ENCODE data around the gene CEP57. TPM values are rescaled to one million over a fixed set of nuclear protein-coding genes. Genes with fewer than 3 reads are reported as not detected.

The CEP57 gene
- polyA plus RNA-seq, 2 of the 4 experiments (the other 2 are of a cell fraction): 19.9 to 47.3 TPM

DNA sequence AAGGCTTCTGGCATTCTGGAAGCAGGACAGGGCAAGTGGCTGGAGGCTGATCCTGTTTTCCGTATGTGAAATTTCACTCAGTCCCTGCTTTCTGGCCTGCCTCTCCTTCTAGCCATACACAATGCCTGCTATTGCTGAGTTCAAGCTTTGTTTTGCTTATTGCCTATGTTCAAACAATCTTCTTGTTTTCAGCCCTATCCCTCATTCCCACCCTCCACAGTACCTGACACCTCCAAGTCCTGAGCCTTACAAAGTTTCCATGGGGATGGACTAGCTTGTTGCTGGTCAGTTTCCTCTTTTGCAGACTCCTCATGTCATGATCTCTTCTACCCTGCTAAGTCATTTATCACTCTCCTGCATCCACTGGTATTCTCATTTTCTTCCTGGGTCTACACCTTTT, 38.8 kb upstream of the CEP57 start:
- Histone ChIP-seq H3K9me3 (no peaks in the 10 kb centered on the region), H3K4me3 (no peak overlapping the region), H3K4me2 (no peak overlapping the region), H3K4me1 (no peaks in the 10 kb centered on the region), H3K27ac (no peak overlapping the region)
- ChIA-PET POLR2A (no interaction called here), CTCF (no interaction called here)
- FAIRE-seq (no peak), ATAC-seq (no peak), DNase-seq (ENCODE audit: low read depth in 1 of 2, low spot score in 1 of 2) (no peak)
- no peak for TF ChIP-seq KDM1A (IDR thresholded peaks at IDR 0.05; ENCODE audit: low read depth)
- TF ChIP-seq, protein P1, sequence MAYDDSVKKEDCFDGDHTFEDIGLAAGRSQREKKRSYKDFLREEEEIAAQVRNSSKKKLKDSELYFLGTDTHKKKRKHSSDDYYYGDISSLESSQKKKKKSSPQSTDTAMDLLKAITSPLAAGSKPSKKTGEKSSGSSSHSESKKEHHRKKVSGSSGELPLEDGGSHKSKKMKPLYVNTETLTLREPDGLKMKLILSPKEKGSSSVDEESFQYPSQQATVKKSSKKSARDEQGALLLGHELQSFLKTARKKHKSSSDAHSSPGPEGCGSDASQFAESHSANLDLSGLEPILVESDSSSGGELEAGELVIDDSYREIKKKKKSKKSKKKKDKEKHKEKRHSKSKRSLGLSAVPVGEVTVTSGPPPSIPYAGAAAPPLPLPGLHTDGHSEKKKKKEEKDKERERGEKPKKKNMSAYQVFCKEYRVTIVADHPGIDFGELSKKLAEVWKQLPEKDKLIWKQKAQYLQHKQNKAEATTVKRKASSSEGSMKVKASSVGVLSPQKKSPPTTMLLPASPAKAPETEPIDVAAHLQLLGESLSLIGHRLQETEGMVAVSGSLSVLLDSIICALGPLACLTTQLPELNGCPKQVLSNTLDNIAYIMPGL (CRISPR knock-in tag; IDR thresholded peaks at IDR 0.05; ENCODE audit: borderline replicate concordance): no peak
- TF ChIP-seq GATA3 (IDR thresholded peaks at IDR 0.05; ENCODE audit: borderline replicate concordance): no peak
- no peak for TF ChIP-seq HES2 (IDR thresholded peaks at IDR 0.05)
- TF ChIP-seq BHLHE40 (IDR thresholded peaks at IDR 0.05; ENCODE audit: low read depth, low read length): no peak
- TF ChIP-seq REST (IDR thresholded peaks at IDR 0.05): no peak
- WGBS (ENCODE audit: missing lambda C conversion rate): 60% methylated on average over 1 of the region's 1 CpG

- DNase-seq (ENCODE audit: low read depth in 1 of 2, low spot score in 1 of 2) (no peak), FAIRE-seq (no peak), ATAC-seq (no peak)
- Histone ChIP-seq H3K4me2 (no peak overlapping the region), H3K27ac (no peak overlapping the region), H3K9me3 (no peaks in the 10 kb centered on the region), H3K4me3 (no peak overlapping the region), H3K4me1 (no peaks in the 10 kb centered on the region)
- TF ChIP-seq, protein P2, sequence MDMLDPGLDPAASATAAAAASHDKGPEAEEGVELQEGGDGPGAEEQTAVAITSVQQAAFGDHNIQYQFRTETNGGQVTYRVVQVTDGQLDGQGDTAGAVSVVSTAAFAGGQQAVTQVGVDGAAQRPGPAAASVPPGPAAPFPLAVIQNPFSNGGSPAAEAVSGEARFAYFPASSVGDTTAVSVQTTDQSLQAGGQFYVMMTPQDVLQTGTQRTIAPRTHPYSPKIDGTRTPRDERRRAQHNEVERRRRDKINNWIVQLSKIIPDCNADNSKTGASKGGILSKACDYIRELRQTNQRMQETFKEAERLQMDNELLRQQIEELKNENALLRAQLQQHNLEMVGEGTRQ (IDR thresholded peaks at IDR 0.05): no peak
- TF ChIP-seq CTCF (IDR thresholded peaks at IDR 0.05) (no peak), HOXB5 (CRISPR knock-in tag; IDR thresholded peaks at IDR 0.05) (no peak), BCL3 (IDR thresholded peaks at IDR 0.05) (no peak), EHMT2 (IDR thresholded peaks at IDR 0.05; ENCODE audit: low read depth) (no peak), CBX8 (IDR thresholded peaks at IDR 0.05) (no peak), POLR2AphosphoS2 (conservative IDR thresholded peaks at IDR 0.05; ENCODE audit: low read length) (no peak), ZC3H11A (IDR thresholded peaks at IDR 0.05) (no peak), EP300 (IDR thresholded peaks at IDR 0.05) (no peak), JUN (IDR thresholded peaks at IDR 0.05) (no peak)
- TF ChIP-seq, protein P3, sequence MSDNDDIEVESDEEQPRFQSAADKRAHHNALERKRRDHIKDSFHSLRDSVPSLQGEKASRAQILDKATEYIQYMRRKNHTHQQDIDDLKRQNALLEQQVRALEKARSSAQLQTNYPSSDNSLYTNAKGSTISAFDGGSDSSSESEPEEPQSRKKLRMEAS (IDR thresholded peaks at IDR 0.05): no peak
- ChIA-PET CTCF (interaction anchor here (1.0 to 10.7 kb wide), 2 partner anchors 11 to 607 kb away, joined by 3 to 105 read pairs; no protein-coding TSS in a partner anchor), POLR2A (no interaction called here)
- WGBS (ENCODE audit: missing lambda C conversion rate): 45% methylated on average over 1 of the region's 1 CpG
These were observed 29.4 kb upstream of the CEP57 start for GRCh38 chr11:95760941-95761340.
